GM12874 (cell line): ENCODE measurements around the gene STX18.

Experiments used
- TF ChIP-seq, protein P1 (sequence below): IDR thresholded peaks from 2 replicates; pipeline ENCODE4 v1.5.1; 2011; ENCODE audit warnings: low read depth, mild to moderate bottlenecking, control low read depth, low read length, moderate library complexity; ENCODE audit not compliant: insufficient read depth

Gene STX18

DNA sequence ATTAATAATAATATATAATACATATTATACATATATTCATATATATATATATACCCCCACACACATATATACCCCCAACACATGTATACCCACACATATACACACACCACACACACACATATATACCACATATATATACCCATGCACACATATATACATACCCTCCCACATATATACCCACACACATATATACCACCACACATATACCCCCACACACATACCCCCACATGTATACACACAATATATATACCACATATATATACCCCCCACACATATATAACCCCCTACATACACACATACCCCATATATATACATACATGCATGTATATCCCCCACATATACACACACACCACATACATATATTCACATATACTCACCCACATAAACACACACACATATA is 103.0 kb downstream of the STX18 start:
- TF ChIP-seq, protein P1, sequence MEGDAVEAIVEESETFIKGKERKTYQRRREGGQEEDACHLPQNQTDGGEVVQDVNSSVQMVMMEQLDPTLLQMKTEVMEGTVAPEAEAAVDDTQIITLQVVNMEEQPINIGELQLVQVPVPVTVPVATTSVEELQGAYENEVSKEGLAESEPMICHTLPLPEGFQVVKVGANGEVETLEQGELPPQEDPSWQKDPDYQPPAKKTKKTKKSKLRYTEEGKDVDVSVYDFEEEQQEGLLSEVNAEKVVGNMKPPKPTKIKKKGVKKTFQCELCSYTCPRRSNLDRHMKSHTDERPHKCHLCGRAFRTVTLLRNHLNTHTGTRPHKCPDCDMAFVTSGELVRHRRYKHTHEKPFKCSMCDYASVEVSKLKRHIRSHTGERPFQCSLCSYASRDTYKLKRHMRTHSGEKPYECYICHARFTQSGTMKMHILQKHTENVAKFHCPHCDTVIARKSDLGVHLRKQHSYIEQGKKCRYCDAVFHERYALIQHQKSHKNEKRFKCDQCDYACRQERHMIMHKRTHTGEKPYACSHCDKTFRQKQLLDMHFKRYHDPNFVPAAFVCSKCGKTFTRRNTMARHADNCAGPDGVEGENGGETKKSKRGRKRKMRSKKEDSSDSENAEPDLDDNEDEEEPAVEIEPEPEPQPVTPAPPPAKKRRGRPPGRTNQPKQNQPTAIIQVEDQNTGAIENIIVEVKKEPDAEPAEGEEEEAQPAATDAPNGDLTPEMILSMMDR = no peak

- TF ChIP-seq, protein P1 = no peak
These were observed 103.9 kb downstream of the STX18 start for GRCh38 chr4:4437798-4438470.

DNA sequence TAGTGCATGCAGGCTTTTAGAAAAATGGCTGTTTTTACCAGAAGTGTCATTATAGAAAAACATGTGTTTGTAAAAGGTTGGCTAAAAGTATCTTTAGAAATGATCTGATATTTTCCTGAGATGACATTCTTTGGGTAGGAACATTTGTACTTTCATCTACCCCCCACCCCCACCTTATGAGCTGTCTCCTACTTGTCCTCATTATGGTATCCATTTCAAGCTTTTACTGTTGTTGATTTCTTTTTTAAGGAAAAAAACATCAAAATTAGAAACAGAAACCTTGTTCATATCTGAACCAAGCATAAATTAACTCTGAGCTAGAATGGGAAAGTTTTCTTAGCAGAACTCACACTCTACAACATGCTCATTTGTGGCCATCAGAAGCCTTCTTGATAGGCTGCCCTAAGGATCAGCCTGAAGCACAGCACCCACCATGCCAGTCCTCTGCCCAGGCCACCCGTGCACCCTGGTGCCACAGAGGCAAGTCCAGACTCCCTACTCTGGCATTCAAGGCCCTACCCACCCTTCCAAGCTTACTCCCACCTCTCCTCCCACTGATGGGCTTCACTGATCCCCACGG is 105.5 kb downstream of the STX18 start:
- TF ChIP-seq, protein P1 = no peak

GRCh38 chr4:4433941-4434340 is 107.9 kb downstream of the STX18 start:
- TF ChIP-seq, protein P1 = no peak

DNA sequence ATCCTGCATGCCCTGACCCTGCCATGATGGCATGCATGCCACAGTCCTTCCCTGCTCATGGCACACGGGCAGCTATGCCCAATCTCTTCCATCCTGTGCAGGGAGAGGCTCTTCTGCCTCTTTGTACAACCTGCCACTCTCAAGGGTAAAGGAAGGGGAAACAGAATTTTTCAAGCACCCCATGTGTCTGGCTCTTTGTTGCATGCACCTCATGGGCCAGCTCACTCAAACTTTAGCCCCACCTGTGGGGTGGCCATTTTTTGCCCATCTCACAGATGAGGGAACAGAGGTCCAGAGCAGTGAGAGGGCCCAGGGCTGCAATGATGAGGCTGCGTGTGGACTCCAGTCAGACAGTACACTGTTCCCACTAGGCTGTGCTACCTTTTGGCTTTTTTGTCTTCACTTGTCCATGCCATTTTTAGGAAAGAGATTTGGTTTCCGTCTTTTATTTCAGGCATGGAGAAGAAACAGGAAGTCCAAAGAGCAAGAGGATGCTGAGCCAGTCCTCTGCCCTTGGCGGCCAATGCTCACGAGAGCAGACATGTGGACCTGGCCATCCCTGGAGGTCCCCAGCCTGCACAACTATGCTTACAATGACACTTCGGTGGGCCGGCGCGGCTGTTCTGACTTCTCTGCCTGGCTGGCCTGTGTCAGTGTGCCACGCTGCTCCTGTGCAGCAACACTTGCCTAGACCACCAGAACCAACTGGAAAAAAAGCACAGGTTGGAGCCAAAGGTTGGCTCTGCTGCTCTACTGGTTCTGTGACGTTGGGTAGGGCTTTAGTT is 109.3 kb downstream of the STX18 start:
- TF ChIP-seq, protein P1 = no peak

- TF ChIP-seq, protein P1 = peak; percentile 74
These were observed 111.2 kb downstream of the STX18 start for GRCh38 chr4:4430492-4431195.
